Astrocyte (in vitro differentiated cells and primary cell): ENCODE data around the gene ROBO2. TPM values are rescaled to one million over a fixed set of nuclear protein-coding genes. Genes with fewer than 3 reads are reported as not detected.

ENCODE experiments used
- DNase-seq: peaks from one replicate; pipeline ENCODE4 v3.0.0-alpha.2; 2010; ENCODE audit warnings: low read depth
- FAIRE-seq: peaks from 2 replicates; lab custom pipeline; 2011; peaks lifted over from hg19 to GRCh38; lab: Jason Lieb, UNC
- H2AFZ ChIP-seq: 2 replicates; pipeline ENCODE4 v1.6.0; 2012; ENCODE audit warnings: low read depth, low read length, inconsistent platforms
- H3K27ac ChIP-seq: 2 replicates; pipeline ENCODE4 v1.5.1; 2011; ENCODE audit warnings: low read depth, low read length, inconsistent platforms
- H3K27me3 ChIP-seq: 2 replicates; pipeline ENCODE4 v1.6.0; 2011; ENCODE audit warnings: low read length, inconsistent platforms; ENCODE audit not compliant: insufficient read depth
- H3K36me3 ChIP-seq: 2 replicates; pipeline ENCODE4 v1.5.1; 2011; ENCODE audit warnings: low read length, inconsistent platforms; ENCODE audit not compliant: insufficient read depth
- H3K4me1 ChIP-seq: 2 replicates; pipeline ENCODE4 v1.5.1; 2011; ENCODE audit warnings: low read length, inconsistent platforms; ENCODE audit not compliant: insufficient read depth
- H3K4me2 ChIP-seq: 2 replicates; pipeline ENCODE4 v1.6.0; 2012; ENCODE audit warnings: low read length, inconsistent platforms
- H3K4me3 ChIP-seq: 2 replicates; pipeline ENCODE4 v1.5.1; 2011; ENCODE audit warnings: low read depth, mild to moderate bottlenecking, low read length, inconsistent platforms; ENCODE audit not compliant: insufficient read depth
- H3K79me2 ChIP-seq: 2 replicates; pipeline ENCODE4 v1.6.0; 2012; ENCODE audit warnings: mild to moderate bottlenecking, low read length, inconsistent platforms; ENCODE audit not compliant: insufficient read depth
- H3K9ac ChIP-seq: 2 replicates; pipeline ENCODE4 v1.6.0; 2012; ENCODE audit warnings: mild to moderate bottlenecking, low read length, inconsistent platforms
- H3K9me3 ChIP-seq: 2 replicates; pipeline ENCODE4 v1.5.1; 2012; ENCODE audit warnings: low read depth, mild to moderate bottlenecking, low read length, inconsistent platforms; ENCODE audit not compliant: insufficient read depth
- H4K20me1 ChIP-seq: 2 replicates; pipeline ENCODE4 v1.6.0; 2012; ENCODE audit warnings: low read length, inconsistent platforms; ENCODE audit not compliant: insufficient read depth
- H3K27ac Mint-ChIP-seq: one replicate; pipeline ENCODE4 v1.8.0; 2021; ENCODE audit warnings: mild to moderate bottlenecking, mixed read lengths; ENCODE audit not compliant: unreplicated experiment
- H3K27me3 Mint-ChIP-seq: one replicate; pipeline ENCODE4 v1.8.0; 2021; ENCODE audit warnings: low read depth, mixed read lengths; ENCODE audit not compliant: unreplicated experiment
- H3K36me3 Mint-ChIP-seq: one replicate; pipeline ENCODE4 v1.8.0; 2021; ENCODE audit warnings: low read depth, mixed read lengths; ENCODE audit not compliant: unreplicated experiment
- H3K4me1 Mint-ChIP-seq: one replicate; pipeline ENCODE4 v1.8.0; 2021; ENCODE audit warnings: low read depth, mixed read lengths; ENCODE audit not compliant: unreplicated experiment
- H3K4me3 Mint-ChIP-seq: one replicate; pipeline ENCODE4 v1.8.0; 2021; ENCODE audit warnings: mild to moderate bottlenecking, moderate library complexity, mixed read lengths; ENCODE audit not compliant: unreplicated experiment
- H3K9me3 Mint-ChIP-seq: one replicate; pipeline ENCODE4 v1.8.0; 2021; ENCODE audit warnings: mild to moderate bottlenecking, mixed read lengths; ENCODE audit not compliant: unreplicated experiment
- CTCF ChIP-seq: IDR thresholded peaks from 2 replicates; pipeline ENCODE4 v1.5.1; 2011; ENCODE audit warnings: low read depth, mild to moderate bottlenecking, inconsistent platforms, low read length, moderate library complexity; ENCODE audit not compliant: insufficient read depth
- EZH2 ChIP-seq: IDR thresholded peaks from 2 replicates; pipeline ENCODE4 v1.6.1; 2012; ENCODE audit warnings: mild to moderate bottlenecking, low read length, inconsistent platforms; ENCODE audit not compliant: insufficient read depth
- total RNA-seq: library from RNA; stranded (reverse); gene quantifications from 2 replicates; pipeline ENCODE4 v1.2.1, GENCODE V29; 2021

Gene ROBO2
- total RNA-seq, 1 donor from 2014 or later = 1.4 TPM

GRCh38 chr3:77411334-77411733, 371.4 kb downstream of the ROBO2 start:
- Histone ChIP-seq H3K79me2 (no peaks in the 10 kb centered on the region), H3K36me3 (no peaks in the 10 kb centered on the region), H4K20me1 (no peaks in the 10 kb centered on the region), H3K27ac (no peak overlapping the region), H2AFZ (no peak overlapping the region), H3K9me3 (peaks cover 4% of the 10 kb centered on the region), H3K4me3 (no peak overlapping the region), H3K27me3 (no peaks in the 10 kb centered on the region), H3K9ac (no peak overlapping the region), H3K4me1 (no peaks in the 10 kb centered on the region), H3K4me2 (no peak overlapping the region)
- no peaks in the 10 kb centered on the region for H3K27me3 Mint-ChIP-seq
- H3K9me3 Mint-ChIP-seq = no peaks in the 10 kb centered on the region
- no peak for DNase-seq
- H3K4me1 Mint-ChIP-seq = no peaks in the 10 kb centered on the region
- H3K36me3 Mint-ChIP-seq = no peaks in the 10 kb centered on the region
- no peak for TF ChIP-seq CTCF
- TF ChIP-seq EZH2 = no peak
- FAIRE-seq = no peak
- no peak overlapping the region for H3K4me3 Mint-ChIP-seq
- no peak overlapping the region for H3K27ac Mint-ChIP-seq

- no peak for TF ChIP-seq CTCF
- no peak for TF ChIP-seq EZH2
- Histone ChIP-seq H3K4me2 (no peak overlapping the region), H3K4me3 (no peak overlapping the region), H3K79me2 (no peaks in the 10 kb centered on the region), H2AFZ (no peak overlapping the region), H3K4me1 (no peaks in the 10 kb centered on the region), H3K9me3 (peaks cover 4% of the 10 kb centered on the region), H3K27ac (no peak overlapping the region), H4K20me1 (no peaks in the 10 kb centered on the region), H3K27me3 (no peaks in the 10 kb centered on the region), H3K9ac (no peak overlapping the region), H3K36me3 (no peaks in the 10 kb centered on the region)
- H3K27ac Mint-ChIP-seq = no peak overlapping the region
- DNase-seq (peak; percentile 8), FAIRE-seq (no peak)
- no peaks in the 10 kb centered on the region for H3K9me3 Mint-ChIP-seq
- H3K4me3 Mint-ChIP-seq = no peak overlapping the region
- H3K27me3 Mint-ChIP-seq = no peaks in the 10 kb centered on the region
- H3K4me1 Mint-ChIP-seq = no peaks in the 10 kb centered on the region
- H3K36me3 Mint-ChIP-seq = no peaks in the 10 kb centered on the region
Measured at GRCh38 chr3:77412021-77412438, 372.1 kb downstream of the ROBO2 start.

- no peak overlapping the region for H2AFZ ChIP-seq
- H3K36me3 ChIP-seq = no peaks in the 10 kb centered on the region
- H3K4me2 ChIP-seq = no peak overlapping the region
- H3K9me3 Mint-ChIP-seq = no peaks in the 10 kb centered on the region
- no peak overlapping the region for H3K27ac Mint-ChIP-seq
- no peak for DNase-seq
- H3K4me1 Mint-ChIP-seq = no peaks in the 10 kb centered on the region
- no peak overlapping the region for H3K9ac ChIP-seq
- H3K4me1 ChIP-seq = no peaks in the 10 kb centered on the region
- H3K9me3 ChIP-seq = peaks cover 4% of the 10 kb centered on the region
- no peaks in the 10 kb centered on the region for H3K27me3 Mint-ChIP-seq
- H3K4me3 ChIP-seq = no peak overlapping the region
- TF ChIP-seq CTCF = no peak
- no peak for TF ChIP-seq EZH2
- H3K27me3 ChIP-seq = no peaks in the 10 kb centered on the region
- no peak overlapping the region for H3K4me3 Mint-ChIP-seq
- H3K36me3 Mint-ChIP-seq = no peaks in the 10 kb centered on the region
- H3K79me2 ChIP-seq = no peaks in the 10 kb centered on the region
- no peaks in the 10 kb centered on the region for H4K20me1 ChIP-seq
- no peak for FAIRE-seq
- no peak overlapping the region for H3K27ac ChIP-seq
Measured at GRCh38 chr3:77412584-77412983, 372.7 kb downstream of the ROBO2 start.
